K562 (cell line): ENCODE results near the gene TSSK1B.

Experiments used
- DMBX1 ChIP-seq: fragments of 250-450 bp; sonication (Bioruptor Pico); IDR thresholded peaks from 2 replicates; pipeline ENCODE4 v1.8.0; 2022; ENCODE audit warnings: inconsistent platforms, mild to moderate bottlenecking, moderate library complexity, borderline replicate concordance
- MAZ ChIP-seq, 2 experiments: fragments of 450-650 bp in 1 of 2; sonication (generic) in 1 of 2; formaldehyde crosslinking; IDR thresholded peaks in 1 of 2; conservative IDR thresholded peaks in 1 of 2; 2 replicates each; pipeline versions ENCODE4 v1.4.0 to v1.5.0; 2020; ENCODE audit warnings: mild to moderate bottlenecking in 1 of 2, missing genetic modification reagents in 1 of 2
- POLR2A ChIP-seq: fragments of 450-650 bp; conservative IDR thresholded peaks from 2 replicates; pipeline ENCODE4 v1.6.1; 2016
- TF ChIP-seq, protein P1 (sequence below), 3 experiments: IDR thresholded peaks in 2 of 3; conservative IDR thresholded peaks in 1 of 3; 2 replicates each; pipeline ENCODE4 v1.5.1; 2011 to 2012; ENCODE audit warnings: low read length in 3 of 3, mild to moderate bottlenecking in 3 of 3, control low read depth in 2 of 3, improper control_type of control experiment in 1 of 3, inconsistent platforms in 1 of 3, low read depth in 1 of 3, mixed read lengths in 1 of 3, moderate library complexity in 1 of 3; ENCODE audit not compliant: insufficient read depth in 2 of 3

GRCh38 chr5:113437111-113437510 lies 2.3 kb upstream of the TSSK1B start:
- TF ChIP-seq POLR2A (no peak), MAZ (CRISPR knock-in tag; conservative IDR thresholded peaks at IDR 0.05 in 1 of 2, IDR thresholded peaks at IDR 0.05 in 1 of 2) (no peak), DMBX1 (no peak)
- TF ChIP-seq, protein P1, sequence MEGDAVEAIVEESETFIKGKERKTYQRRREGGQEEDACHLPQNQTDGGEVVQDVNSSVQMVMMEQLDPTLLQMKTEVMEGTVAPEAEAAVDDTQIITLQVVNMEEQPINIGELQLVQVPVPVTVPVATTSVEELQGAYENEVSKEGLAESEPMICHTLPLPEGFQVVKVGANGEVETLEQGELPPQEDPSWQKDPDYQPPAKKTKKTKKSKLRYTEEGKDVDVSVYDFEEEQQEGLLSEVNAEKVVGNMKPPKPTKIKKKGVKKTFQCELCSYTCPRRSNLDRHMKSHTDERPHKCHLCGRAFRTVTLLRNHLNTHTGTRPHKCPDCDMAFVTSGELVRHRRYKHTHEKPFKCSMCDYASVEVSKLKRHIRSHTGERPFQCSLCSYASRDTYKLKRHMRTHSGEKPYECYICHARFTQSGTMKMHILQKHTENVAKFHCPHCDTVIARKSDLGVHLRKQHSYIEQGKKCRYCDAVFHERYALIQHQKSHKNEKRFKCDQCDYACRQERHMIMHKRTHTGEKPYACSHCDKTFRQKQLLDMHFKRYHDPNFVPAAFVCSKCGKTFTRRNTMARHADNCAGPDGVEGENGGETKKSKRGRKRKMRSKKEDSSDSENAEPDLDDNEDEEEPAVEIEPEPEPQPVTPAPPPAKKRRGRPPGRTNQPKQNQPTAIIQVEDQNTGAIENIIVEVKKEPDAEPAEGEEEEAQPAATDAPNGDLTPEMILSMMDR (IDR thresholded peaks at IDR 0.05 in 2 of 3, conservative IDR thresholded peaks at IDR 0.05 in 1 of 3; ENCODE audit: insufficient read depth in 2 of 3, low read depth in 1 of 3, low read length in 3 of 3), result no peak
